Measurements from ENCODE around the gene PRORP. TPM values are rescaled to one million over a fixed set of nuclear protein-coding genes. Genes with fewer than 3 reads are reported as not detected.
A peak's percentile ranks its signal among the peaks of the same experiment; 100 is the strongest.
"Not testable (repeated sequence)": the region's sequence is repeated elsewhere in the genome, so short reads cannot be mapped to it uniquely, and the experiment has no call there.

The PRORP gene
- total RNA-seq, 1 donor from 2014 or later, result 39.8 TPM

GRCh38 chr14:35138585-35138984 lies 16.2 kb downstream of the PRORP start:
- no peak for DNase-seq

DNA sequence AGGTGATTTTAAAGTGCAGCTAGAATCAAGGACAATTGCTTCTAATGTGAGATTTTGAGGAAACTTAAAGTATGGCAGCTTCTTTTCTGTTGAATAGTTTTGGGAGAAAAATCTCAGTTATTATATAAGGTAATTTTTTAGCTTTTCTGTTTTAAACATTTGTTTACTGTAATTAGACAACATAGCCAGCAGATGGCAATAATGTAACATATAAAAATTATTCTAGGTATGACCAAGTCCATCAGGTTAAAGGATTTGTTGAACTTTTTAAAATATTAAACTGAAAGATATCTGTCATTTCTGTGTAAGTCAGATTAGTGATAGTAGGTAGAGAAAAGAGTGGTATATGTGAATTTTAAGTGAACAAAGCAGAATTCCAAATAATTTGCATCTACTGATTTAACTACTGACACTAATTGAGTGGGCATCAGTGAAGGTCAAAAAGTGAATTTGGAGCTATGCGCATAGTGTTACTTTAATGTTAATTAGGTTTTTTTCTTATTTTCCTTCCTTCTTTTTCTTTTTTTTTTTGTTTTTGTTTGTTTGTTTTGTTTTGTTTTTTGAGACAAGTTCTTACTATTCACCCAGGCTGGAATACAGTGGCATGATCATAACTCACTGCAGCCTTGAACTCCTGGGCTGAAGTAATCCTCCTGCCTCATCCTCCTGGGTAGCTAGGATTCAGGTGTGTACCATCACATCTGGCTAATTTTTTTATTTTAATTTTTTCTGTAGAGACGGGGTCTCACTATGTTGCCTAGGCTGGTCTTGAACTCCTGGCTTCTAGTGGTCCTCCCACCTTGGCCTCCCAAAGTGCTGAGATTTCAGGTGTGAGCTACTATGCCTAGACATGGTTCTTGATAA lies 18.6 kb downstream of the PRORP start:
- DNase-seq, result peak; percentile 49

- no peak for DNase-seq
Observed at GRCh38 chr14:35144029-35144428, 21.7 kb downstream of the PRORP start.

DNA sequence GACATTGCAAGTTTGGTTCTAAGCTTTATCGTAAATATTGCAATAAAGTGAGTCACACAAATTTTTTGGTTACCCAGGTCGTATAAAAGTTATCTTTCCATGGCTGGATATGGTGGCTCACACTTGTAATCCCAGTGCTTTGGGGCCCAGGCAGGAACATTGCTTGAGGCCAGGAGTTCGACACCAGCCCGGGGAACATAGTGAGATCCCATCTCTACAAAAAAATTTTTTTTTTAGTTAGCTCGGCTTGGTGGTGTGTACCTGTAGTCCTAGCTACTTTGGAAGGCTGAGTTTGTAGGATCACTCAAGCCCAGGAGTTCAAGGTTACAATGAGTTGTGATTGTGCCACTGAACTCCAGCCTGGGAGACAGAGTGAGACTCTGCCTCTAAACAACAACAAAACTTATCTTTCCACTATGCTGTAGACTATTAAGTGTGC lies 24.4 kb downstream of the PRORP start:
- DNase-seq, result no peak

- no peak for DNase-seq
Observed at GRCh38 chr14:35147186-35147585, 24.8 kb downstream of the PRORP start.

GRCh38 chr14:35147711-35148110 lies 25.4 kb downstream of the PRORP start:
- DNase-seq, result no peak

GRCh38 chr14:35149239-35149638 lies 26.9 kb downstream of the PRORP start:
- no peak for DNase-seq

DNA sequence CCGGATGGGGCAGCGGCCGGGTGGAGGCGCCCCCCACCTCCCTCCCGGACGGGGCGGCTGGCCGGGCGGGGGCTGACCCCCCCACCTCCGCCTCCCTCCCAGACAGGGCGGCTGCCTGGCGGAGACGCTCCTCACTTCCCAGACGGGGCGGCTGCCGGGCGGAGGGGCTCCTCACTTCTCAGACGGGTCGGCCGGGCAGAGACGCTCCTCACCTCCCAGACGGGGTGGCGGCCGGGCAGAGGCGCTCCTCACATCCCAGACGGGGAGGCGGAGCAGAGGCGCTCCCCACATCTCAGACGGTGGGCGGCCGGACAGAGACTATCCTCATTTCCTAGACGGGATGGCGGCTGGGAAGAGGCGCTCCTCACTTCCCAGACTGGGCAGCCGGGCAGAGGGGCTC lies 30.2 kb downstream of the PRORP start:
- not testable (repeated sequence) for DNase-seq

DNA sequence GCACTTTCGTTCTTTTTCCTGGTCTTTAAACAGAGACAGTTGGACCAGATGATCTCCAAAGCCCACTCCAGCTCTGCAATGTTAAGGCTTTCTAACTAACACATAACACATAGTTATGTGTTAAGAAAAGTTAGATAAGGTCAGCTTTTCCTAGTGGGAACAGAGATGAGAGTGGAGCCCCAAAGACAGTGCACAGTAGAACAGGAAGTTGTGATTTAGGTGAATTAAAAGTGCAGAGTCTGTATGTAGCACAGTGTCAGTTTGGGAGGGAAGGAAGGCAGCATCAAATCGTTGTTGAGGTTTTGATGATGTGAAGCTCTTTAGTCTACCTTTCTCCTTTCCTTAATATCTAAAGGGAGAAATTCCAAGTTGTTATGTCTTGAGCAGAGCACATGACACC lies 31.7 kb downstream of the PRORP start:
- no peak for DNase-seq

GRCh38 chr14:35155962-35156361 lies 33.6 kb downstream of the PRORP start:
- DNase-seq, result peak; percentile 76

DNA sequence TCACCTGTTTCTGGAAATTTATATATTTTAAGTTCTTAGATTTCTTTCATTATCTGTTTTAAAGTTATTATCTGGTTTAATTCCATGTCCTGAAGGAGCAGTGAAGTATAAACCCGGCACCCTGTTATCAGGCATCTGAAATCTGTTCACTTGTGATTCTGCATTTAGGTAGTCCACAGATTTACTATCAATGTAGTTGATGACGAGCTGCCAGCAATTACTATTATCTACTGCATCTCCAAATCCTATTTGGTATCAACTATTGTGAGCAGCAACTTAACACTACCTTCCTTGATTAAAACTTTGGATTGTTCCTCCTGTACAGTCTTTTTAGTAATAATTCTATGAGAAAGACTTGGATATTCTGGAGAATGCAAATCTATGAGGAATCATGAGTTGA lies 36.1 kb downstream of the PRORP start:
- no peak for DNase-seq

DNA sequence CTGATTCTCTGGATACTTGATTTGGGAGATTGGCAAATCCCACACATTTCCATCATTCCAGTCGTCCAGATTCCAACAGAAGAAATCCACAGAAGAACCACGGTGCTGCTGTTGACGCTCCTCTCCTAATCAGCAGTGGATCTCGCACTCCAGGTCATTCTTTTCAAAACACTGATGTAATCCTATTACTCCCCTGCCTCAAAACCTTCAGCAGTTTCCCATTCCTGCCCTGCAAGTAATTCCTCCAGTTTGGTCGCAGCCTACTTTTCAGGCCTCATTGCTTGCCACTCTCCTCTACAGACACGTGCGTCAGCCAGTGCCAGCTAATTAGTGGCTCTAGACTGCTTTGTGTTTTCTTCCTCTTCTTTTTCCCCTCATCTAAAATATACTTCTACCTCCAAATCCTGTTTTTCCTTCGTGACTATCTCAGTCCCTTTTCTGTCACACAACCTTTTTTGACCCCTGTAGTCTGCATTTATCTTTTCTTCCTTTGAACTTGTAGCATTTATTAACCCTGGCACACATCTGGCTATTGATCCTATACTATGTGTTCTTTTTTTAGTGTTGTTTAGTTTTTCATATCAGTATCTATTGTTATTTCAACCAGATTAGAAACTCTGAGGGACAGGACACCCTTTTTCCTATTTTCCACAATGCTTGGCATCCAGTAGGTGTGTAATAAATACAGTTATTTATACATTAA lies 36.8 kb downstream of the PRORP start:
- DNase-seq, result peak; percentile 51

- DNase-seq, result peak; percentile 91
Observed at GRCh38 chr14:35159742-35160409, 37.5 kb downstream of the PRORP start.

- peak; percentile 52 for DNase-seq
Observed at GRCh38 chr14:35161231-35161630, 38.9 kb downstream of the PRORP start.

- DNase-seq, result no peak
Observed at GRCh38 chr14:35163384-35163783, 41.0 kb downstream of the PRORP start.

DNA sequence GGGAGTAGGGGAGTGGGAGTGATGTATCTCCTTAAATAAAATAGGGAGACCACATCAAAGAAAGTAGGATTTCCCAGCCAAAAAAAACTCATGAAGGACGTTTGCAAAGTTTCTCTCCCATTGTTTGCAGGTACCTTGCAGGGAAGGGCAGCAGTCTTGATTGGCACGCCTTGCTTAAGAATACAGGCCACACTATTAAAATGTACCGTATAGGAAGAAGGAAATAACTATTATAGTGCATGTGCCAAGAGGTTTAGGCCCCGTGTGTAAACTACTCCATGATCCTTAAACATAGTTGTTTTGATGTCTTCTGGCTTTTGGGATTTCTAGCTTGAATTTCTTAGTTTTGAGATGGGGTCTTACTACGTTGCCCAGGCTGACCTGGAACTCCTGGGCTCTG lies 42.5 kb downstream of the PRORP start:
- DNase-seq, result no peak

- DNase-seq, result no peak
Observed at GRCh38 chr14:35167496-35167895, 45.1 kb downstream of the PRORP start.

Other genes starting within 250 kb of the PRORP start
- 54.8 and 76.5 TPM in 2 replicates for gene BAZ1A, start 247.2 kb upstream of the PRORP start, total RNA-seq
- 85.6 and 89.0 TPM in 2 replicates for gene SRP54, start 139.6 kb upstream of the PRORP start, total RNA-seq
- 43.1 and 48.8 TPM in 2 replicates for gene FAM177A1, start 76.3 kb upstream of the PRORP start, total RNA-seq
- gene PPP2R3C, start 562 bp upstream of the PRORP start, total RNA-seq, result 34.6 and 46.1 TPM in 2 replicates
- gene PSMA6, start 169.8 kb downstream of the PRORP start, total RNA-seq, result 203 and 270 TPM in 2 replicates